H9 (cell line): ENCODE data around the gene REC114. TPM values are rescaled to one million over a fixed set of nuclear protein-coding genes. Genes with fewer than 3 reads are reported as not detected.

ENCODE experiments used
- DNase-seq: peaks from one replicate; pipeline ENCODE4 v3.0.0-alpha.2; 2017
- H2AFZ ChIP-seq: one replicate; pipeline ENCODE4 v1.6.1; 2013; ENCODE audit warnings: mild to moderate bottlenecking, low read length, control low read depth, moderate library complexity
- H2AK5ac ChIP-seq: 2 replicates; pipeline ENCODE4 v1.6.1; 2013; ENCODE audit warnings: low read length, control low read depth, mixed read lengths; ENCODE audit not compliant: insufficient read length
- H2BK120ac ChIP-seq: one replicate; pipeline ENCODE4 v1.6.1; 2013; ENCODE audit warnings: low read depth, mild to moderate bottlenecking, low read length, control low read depth, inconsistent platforms; ENCODE audit not compliant: poor library complexity, severe bottlenecking
- H2BK12ac ChIP-seq: 2 replicates; pipeline ENCODE4 v1.6.1; 2013; ENCODE audit warnings: low read length, control low read depth, mixed read lengths, low read depth; ENCODE audit not compliant: insufficient read length
- H2BK15ac ChIP-seq: 2 replicates; pipeline ENCODE4 v1.6.1; 2013; ENCODE audit warnings: low read depth, low read length, control low read depth
- H2BK20ac ChIP-seq: one replicate; pipeline ENCODE4 v1.6.1; 2013; ENCODE audit warnings: low read depth, mild to moderate bottlenecking, low read length, control low read depth, inconsistent platforms; ENCODE audit not compliant: poor library complexity, severe bottlenecking
- H2BK5ac ChIP-seq: 2 replicates; pipeline ENCODE4 v1.6.1; 2013; ENCODE audit warnings: low read length, control low read depth, mixed read lengths; ENCODE audit not compliant: insufficient read length
- H3K14ac ChIP-seq: 2 replicates; pipeline ENCODE4 v1.6.1; 2013; ENCODE audit warnings: low read length, control low read depth; ENCODE audit not compliant: insufficient read depth
- H3K18ac ChIP-seq: 2 replicates; pipeline ENCODE4 v1.6.1; 2013; ENCODE audit warnings: low read depth, mild to moderate bottlenecking, mixed read lengths, low read length, control low read depth; ENCODE audit not compliant: insufficient read length
- H3K23ac ChIP-seq: 2 replicates; pipeline ENCODE4 v1.6.1; 2013; ENCODE audit warnings: low read length, control low read depth, mixed read lengths, low read depth; ENCODE audit not compliant: insufficient read length
- H3K23me2 ChIP-seq: 2 replicates; pipeline ENCODE4 v1.6.1; 2013; ENCODE audit warnings: low read depth, mild to moderate bottlenecking, mixed read lengths, low read length, control low read depth; ENCODE audit not compliant: insufficient read length, poor library complexity, severe bottlenecking
- H3K27ac ChIP-seq: 2 replicates; pipeline ENCODE4 v1.5.1; 2013; ENCODE audit warnings: low read length, control low read depth, mixed read lengths, low read depth; ENCODE audit not compliant: insufficient read length
- H3K27me3 ChIP-seq: 2 replicates; pipeline ENCODE4 v1.6.1; 2013; ENCODE audit warnings: low read length, control low read depth, inconsistent platforms; ENCODE audit not compliant: insufficient read depth
- H3K4ac ChIP-seq: 2 replicates; pipeline ENCODE4 v1.6.1; 2013; ENCODE audit warnings: low read depth, mild to moderate bottlenecking, control low read depth, inconsistent platforms, low read length, moderate library complexity
- H3K4me1 ChIP-seq: 2 replicates; pipeline ENCODE4 v1.6.1; 2013; ENCODE audit warnings: low read length, control low read depth, inconsistent platforms; ENCODE audit not compliant: insufficient read depth
- H3K4me2 ChIP-seq: 2 replicates; pipeline ENCODE4 v1.6.1; 2013; ENCODE audit warnings: low read length, control low read depth, mixed read lengths; ENCODE audit not compliant: insufficient read length, insufficient read depth
- H3K56ac ChIP-seq: 2 replicates; pipeline ENCODE4 v1.6.1; 2013; ENCODE audit warnings: low read depth, mild to moderate bottlenecking, mixed read lengths, low read length, control low read depth; ENCODE audit not compliant: insufficient read length
- H3K79me1 ChIP-seq: 2 replicates; pipeline ENCODE4 v1.6.1; 2013; ENCODE audit warnings: low read depth, mild to moderate bottlenecking, moderate library complexity, low read length, control low read depth, inconsistent platforms; ENCODE audit not compliant: insufficient read depth, poor library complexity, severe bottlenecking
- H3K79me2 ChIP-seq: 2 replicates; pipeline ENCODE4 v1.6.1; 2013; ENCODE audit warnings: low read length, control low read depth, inconsistent platforms; ENCODE audit not compliant: insufficient read depth
- H3K9ac ChIP-seq: 2 replicates; pipeline ENCODE4 v1.6.1; 2013; ENCODE audit warnings: low read length, control low read depth, mixed read lengths; ENCODE audit not compliant: insufficient read length; ENCODE audit errors: extremely low read depth
- H3K9me3 ChIP-seq: one replicate; pipeline ENCODE4 v1.6.1; 2013; ENCODE audit warnings: low read depth, low read length, inconsistent platforms; ENCODE audit not compliant: control insufficient read depth
- H3T11ph ChIP-seq: one replicate; pipeline ENCODE4 v1.6.1; 2013; ENCODE audit warnings: mild to moderate bottlenecking, low read length, control low read depth, inconsistent platforms
- H4K20me1 ChIP-seq: one replicate; pipeline ENCODE4 v1.6.1; 2013; ENCODE audit not compliant: control insufficient read depth, insufficient read length, insufficient read depth
- H4K5ac ChIP-seq: 2 replicates; pipeline ENCODE4 v1.6.1; 2013; ENCODE audit warnings: low read depth, mild to moderate bottlenecking, mixed read lengths, low read length, control low read depth; ENCODE audit not compliant: insufficient read length
- H4K8ac ChIP-seq: replicated peaks from 2 replicates; pipeline ENCODE4 v1.6.1; 2013; ENCODE audit warnings: low read length, control low read depth, mixed read lengths, low read depth; ENCODE audit not compliant: insufficient read length
- H4K91ac ChIP-seq: 2 replicates; pipeline ENCODE4 v1.6.1; 2013; ENCODE audit warnings: low read depth, mild to moderate bottlenecking, moderate library complexity, mixed read lengths, low read length, control low read depth; ENCODE audit not compliant: insufficient read length
- H3K27ac Mint-ChIP-seq, 3 experiments: 2 replicates in 2 of 3; 3 replicates in 1 of 3; pipeline ENCODE4 v1.8.0; 2020 to 2021; ENCODE audit warnings: mixed read lengths in 3 of 3, mild to moderate bottlenecking in 1 of 3, moderate library complexity in 1 of 3
- H3K27me3 Mint-ChIP-seq: 2 replicates; pipeline ENCODE4 v1.8.0; 2021; ENCODE audit warnings: low read depth, mild to moderate bottlenecking, moderate library complexity, mixed read lengths
- H3K36me3 Mint-ChIP-seq, 3 experiments: 2 replicates in 2 of 3; 3 replicates in 1 of 3; pipeline ENCODE4 v1.8.0; 2020 to 2021; ENCODE audit warnings: low read depth in 3 of 3, mixed read lengths in 3 of 3; ENCODE audit not compliant: insufficient read depth in 1 of 3
- H3K4me1 Mint-ChIP-seq, 2 experiments: 2 replicates each; pipeline ENCODE4 v1.8.0; 2020; ENCODE audit warnings: mixed read lengths in 2 of 2
- H3K4me3 Mint-ChIP-seq, 2 experiments: 2 replicates in 1 of 2; 3 replicates in 1 of 2; pipeline ENCODE4 v1.8.0; 2020 to 2021; ENCODE audit warnings: mild to moderate bottlenecking in 2 of 2, mixed read lengths in 2 of 2, moderate library complexity in 1 of 2
- H3K9me3 Mint-ChIP-seq, 2 experiments: 2 replicates in 1 of 2; 3 replicates in 1 of 2; pipeline ENCODE4 v1.8.0; 2020; ENCODE audit warnings: mild to moderate bottlenecking in 2 of 2, mixed read lengths in 2 of 2, moderate library complexity in 1 of 2
- WGBS: extraction: QIAGEN DNeasy Blood & Tissue Kit; methylation state at CpG from one replicate; pipeline ENCODE4 v1.1.7; 2013; ENCODE audit warnings: missing lambda C conversion rate, low lambda C conversion rate, mixed read lengths; ENCODE audit not compliant: insufficient read length; ENCODE audit errors: extremely low coverage; 5-methylcytosine and 5-hydroxymethylcytosine counted together
- total RNA-seq: library from RNA; stranded (reverse); gene quantifications from 2 replicates; pipeline ENCODE4 v1.2.1, GENCODE V29; 2021
- TF ChIP-seq, protein P1 (sequence below): fragments of 200-600 bp; sonication (generic); conservative IDR thresholded peaks from 3 replicates; pipeline ENCODE4 v1.8.0; 2021; ENCODE audit warnings: antibody characterized with exemption, mild to moderate bottlenecking

The REC114 gene
- total RNA-seq, 1 experiment from 2014 or later: not detected

DNA sequence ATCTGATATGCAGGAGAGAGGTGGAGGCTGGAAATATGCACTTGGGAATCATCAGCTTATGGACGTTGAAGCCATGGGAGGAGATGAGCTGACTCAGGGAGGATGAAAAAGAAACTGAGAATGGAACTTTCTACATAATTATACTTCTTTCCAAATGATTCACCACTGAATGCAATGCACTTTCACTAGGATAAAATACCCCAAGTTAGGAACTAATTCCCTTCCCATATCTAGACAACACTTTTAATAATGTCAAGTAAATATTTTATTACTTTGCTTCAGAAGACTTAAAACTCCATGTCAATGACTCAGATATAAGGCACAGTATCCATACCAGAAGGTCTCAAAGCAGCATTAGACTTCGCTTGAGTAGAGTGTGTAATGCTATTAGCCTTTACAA, 166.0 kb downstream of the REC114 start:
- TF ChIP-seq, protein P1, sequence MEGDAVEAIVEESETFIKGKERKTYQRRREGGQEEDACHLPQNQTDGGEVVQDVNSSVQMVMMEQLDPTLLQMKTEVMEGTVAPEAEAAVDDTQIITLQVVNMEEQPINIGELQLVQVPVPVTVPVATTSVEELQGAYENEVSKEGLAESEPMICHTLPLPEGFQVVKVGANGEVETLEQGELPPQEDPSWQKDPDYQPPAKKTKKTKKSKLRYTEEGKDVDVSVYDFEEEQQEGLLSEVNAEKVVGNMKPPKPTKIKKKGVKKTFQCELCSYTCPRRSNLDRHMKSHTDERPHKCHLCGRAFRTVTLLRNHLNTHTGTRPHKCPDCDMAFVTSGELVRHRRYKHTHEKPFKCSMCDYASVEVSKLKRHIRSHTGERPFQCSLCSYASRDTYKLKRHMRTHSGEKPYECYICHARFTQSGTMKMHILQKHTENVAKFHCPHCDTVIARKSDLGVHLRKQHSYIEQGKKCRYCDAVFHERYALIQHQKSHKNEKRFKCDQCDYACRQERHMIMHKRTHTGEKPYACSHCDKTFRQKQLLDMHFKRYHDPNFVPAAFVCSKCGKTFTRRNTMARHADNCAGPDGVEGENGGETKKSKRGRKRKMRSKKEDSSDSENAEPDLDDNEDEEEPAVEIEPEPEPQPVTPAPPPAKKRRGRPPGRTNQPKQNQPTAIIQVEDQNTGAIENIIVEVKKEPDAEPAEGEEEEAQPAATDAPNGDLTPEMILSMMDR: no peak
- Histone ChIP-seq H2AFZ (no peak overlapping the region), H2BK5ac (no peak overlapping the region), H2BK12ac (no peak overlapping the region), H3K23ac (no peak overlapping the region), H3K14ac (no peak overlapping the region), H2BK15ac (no peak overlapping the region), H3K4ac (no peak overlapping the region), H3K4me1 (no peaks in the 10 kb centered on the region; the same call in 1 of the 2 replicates), H3K9ac (no peak overlapping the region), H3K79me1 (peaks cover 22% of the 10 kb centered on the region), H4K91ac (no peak overlapping the region), H4K8ac (no peak overlapping the region), H3K79me2 (peaks cover 20% of the 10 kb centered on the region; the same call in 1 of the 2 replicates), H3K27ac (no peak overlapping the region), H3K18ac (no peak overlapping the region), H3T11ph (no peak overlapping the region), H2AK5ac (no peak overlapping the region), H2BK120ac (no peak overlapping the region), H4K5ac (no peak overlapping the region), H4K20me1 (no peaks in the 10 kb centered on the region), H3K4me2 (no peak overlapping the region), H3K9me3 (no peaks in the 10 kb centered on the region), H3K56ac (no peak overlapping the region), H3K27me3 (no peaks in the 10 kb centered on the region; the same call in 1 of the 2 replicates), H2BK20ac (no peak overlapping the region), H3K23me2 (no peaks in the 10 kb centered on the region)
- no peak for DNase-seq
- Mint-ChIP-seq H3K4me3 (no peak overlapping the region), H3K9me3 (no peaks in the 10 kb centered on the region; a peak in 1 of 5 replicates), H3K27ac (no peak overlapping the region), H3K4me1 (peaks cover 31 to 37% of the 10 kb centered on the region in 2 experiments), H3K27me3 (no peaks in the 10 kb centered on the region), H3K36me3 (peaks cover 0 to 4% (median 0%) of the 10 kb centered on the region in 3 experiments; a peak in 1 of 7 replicates)
- no CpG with 5 or more reads among the region's 2 CpGs for WGBS

Other genes starting within 250 kb of the REC114 start
- 10.5 and 10.6 TPM in 2 replicates for gene HCN4, start 74.2 kb upstream of the REC114 start, total RNA-seq
- 89.1 and 90.9 TPM in 2 replicates for gene NPTN, start 190.2 kb downstream of the REC114 start, total RNA-seq
- gene CD276, start 241.2 kb downstream of the REC114 start, total RNA-seq: 125 and 133 TPM in 2 replicates